Measurements from ENCODE around the gene WWOX. TPM values are rescaled to one million over a fixed set of nuclear protein-coding genes. Genes with fewer than 3 reads are reported as not detected.

Gene WWOX
- total and polyA plus RNA-seq, 2 of the 13 experiments (the other 11 are each of a cell fraction or from before 2014, with no cell fraction given) = 9.1 to 37.4 TPM

DNA sequence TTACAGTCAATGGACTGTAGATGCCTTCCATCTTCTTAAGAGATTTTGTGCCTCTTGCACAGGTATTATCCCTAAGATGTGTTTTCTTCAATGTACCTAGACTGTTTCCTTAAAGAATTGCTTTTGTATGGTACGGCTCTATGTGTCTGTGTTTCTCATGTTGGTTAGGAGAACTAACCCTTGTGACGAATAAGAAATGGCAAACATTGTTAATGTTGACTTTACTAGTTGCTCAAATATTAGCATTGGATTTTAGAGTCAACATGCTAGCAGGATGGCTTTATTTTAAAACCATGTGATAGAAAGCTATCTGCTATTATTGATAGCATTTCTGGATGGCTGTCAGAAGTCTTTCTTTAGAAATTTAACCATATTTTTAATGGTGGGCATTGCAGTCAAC is 34.5 kb downstream of the WWOX start (continued):
- TF ChIP-seq TEAD2 (CRISPR knock-in tag; IDR thresholded peaks at IDR 0.05) (no peak), TMF1 (CRISPR knock-in tag; IDR thresholded peaks at IDR 0.05; ENCODE audit: low read depth) (no peak), ARID4A (CRISPR knock-in tag; IDR thresholded peaks at IDR 0.05; ENCODE audit: borderline replicate concordance) (no peak; the same call in 1 of the 2 replicates), MXD1 (CRISPR knock-in tag; IDR thresholded peaks at IDR 0.05) (no peak), ZNF296 (CRISPR knock-in tag; conservative IDR thresholded peaks at IDR 0.05) (no peak), MXD4 (CRISPR knock-in tag; IDR thresholded peaks at IDR 0.05) (no peak; the same call in 1 of the 2 replicates), MZF1 (CRISPR knock-in tag; IDR thresholded peaks at IDR 0.05; ENCODE audit: borderline replicate concordance) (no peak), KMT2A (CRISPR knock-in tag; IDR thresholded peaks at IDR 0.05) (no peak), SIX1 (CRISPR knock-in tag; IDR thresholded peaks at IDR 0.05; ENCODE audit: borderline replicate concordance) (peak; percentile 45; the same call in 1 of the 2 replicates), SMC3 (IDR thresholded peaks at IDR 0.05; ENCODE audit: low read length) (0 out of 2 replicates have a peak, but pooled peaks have one; percentile 15), RBFOX2 (IDR thresholded peaks at IDR 0.05; ENCODE audit: low read depth, low read length) (no peak), ZBTB3 (CRISPR knock-in tag; IDR thresholded peaks at IDR 0.05; ENCODE audit: borderline replicate concordance, low read depth) (no peak), ZNF512B (CRISPR knock-in tag; IDR thresholded peaks at IDR 0.05; ENCODE audit: borderline replicate concordance) (peak; percentile 83; the same call in 1 of the 2 replicates), ZBTB44 (CRISPR knock-in tag; IDR thresholded peaks at IDR 0.05) (no peak), GATAD2A (CRISPR knock-in tag; IDR thresholded peaks at IDR 0.05) (peak; percentile 95), BRCA1 (CRISPR knock-in tag; IDR thresholded peaks at IDR 0.05) (0 out of 2 replicates have a peak, but pooled peaks have one; percentile 17)
- TF ChIP-seq, protein P1, sequence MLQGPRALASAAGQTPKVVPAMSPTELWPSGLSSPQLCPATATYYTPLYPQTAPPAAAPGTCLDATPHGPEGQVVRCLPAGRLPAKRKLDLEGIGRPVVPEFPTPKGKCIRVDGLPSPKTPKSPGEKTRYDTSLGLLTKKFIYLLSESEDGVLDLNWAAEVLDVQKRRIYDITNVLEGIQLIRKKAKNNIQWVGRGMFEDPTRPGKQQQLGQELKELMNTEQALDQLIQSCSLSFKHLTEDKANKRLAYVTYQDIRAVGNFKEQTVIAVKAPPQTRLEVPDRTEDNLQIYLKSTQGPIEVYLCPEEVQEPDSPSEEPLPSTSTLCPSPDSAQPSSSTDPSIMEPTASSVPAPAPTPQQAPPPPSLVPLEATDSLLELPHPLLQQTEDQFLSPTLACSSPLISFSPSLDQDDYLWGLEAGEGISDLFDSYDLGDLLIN (CRISPR knock-in tag; IDR thresholded peaks at IDR 0.05; ENCODE audit: borderline replicate concordance) = no peak
- TF ChIP-seq, protein P2, sequence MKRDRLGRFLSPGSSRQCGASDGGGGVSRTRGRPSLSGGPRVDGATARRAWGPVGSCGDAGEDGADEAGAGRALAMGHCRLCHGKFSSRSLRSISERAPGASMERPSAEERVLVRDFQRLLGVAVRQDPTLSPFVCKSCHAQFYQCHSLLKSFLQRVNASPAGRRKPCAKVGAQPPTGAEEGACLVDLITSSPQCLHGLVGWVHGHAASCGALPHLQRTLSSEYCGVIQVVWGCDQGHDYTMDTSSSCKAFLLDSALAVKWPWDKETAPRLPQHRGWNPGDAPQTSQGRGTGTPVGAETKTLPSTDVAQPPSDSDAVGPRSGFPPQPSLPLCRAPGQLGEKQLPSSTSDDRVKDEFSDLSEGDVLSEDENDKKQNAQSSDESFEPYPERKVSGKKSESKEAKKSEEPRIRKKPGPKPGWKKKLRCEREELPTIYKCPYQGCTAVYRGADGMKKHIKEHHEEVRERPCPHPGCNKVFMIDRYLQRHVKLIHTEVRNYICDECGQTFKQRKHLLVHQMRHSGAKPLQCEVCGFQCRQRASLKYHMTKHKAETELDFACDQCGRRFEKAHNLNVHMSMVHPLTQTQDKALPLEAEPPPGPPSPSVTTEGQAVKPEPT (CRISPR knock-in tag; IDR thresholded peaks at IDR 0.05; ENCODE audit: low read depth) = no peak
